ENCODE results near the gene DHPS.

DNA sequence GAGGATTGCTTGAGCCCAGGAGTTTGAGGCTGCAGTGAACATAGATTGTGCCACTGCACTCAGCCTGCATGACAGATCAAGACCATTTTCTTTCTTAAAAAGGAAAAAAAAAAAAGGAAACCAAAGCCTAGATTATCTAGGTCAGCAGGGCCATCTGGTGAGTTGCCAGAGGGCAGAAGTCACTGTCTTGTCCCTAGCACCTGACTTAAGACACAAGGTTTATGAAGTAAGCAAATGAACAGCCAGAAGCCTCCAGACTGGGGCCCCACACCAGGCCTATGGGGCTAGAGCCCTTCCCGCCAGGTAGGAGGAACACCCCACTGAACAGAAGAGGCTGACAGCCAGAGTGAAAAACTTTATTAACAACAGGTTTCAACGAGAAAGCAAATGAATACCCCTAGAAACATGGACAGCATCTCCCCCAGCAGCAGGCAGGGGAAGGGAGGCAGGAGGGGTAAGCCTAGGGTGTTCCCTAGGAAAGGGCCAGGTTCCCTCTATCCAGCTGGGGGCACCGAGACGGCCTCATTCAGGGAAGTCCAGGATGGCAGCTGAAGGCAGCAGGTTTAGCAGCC, 13.9 kb downstream of the DHPS start:
- TF ChIP-seq TAF1 (CRISPR knock-in tag; IDR thresholded peaks at IDR 0.05) (no peak), SMAD3 (CRISPR knock-in tag; IDR thresholded peaks at IDR 0.05) (no peak), POLR2A (IDR thresholded peaks at IDR 0.05; ENCODE audit: insufficient read depth in 1 of 2, low read depth in 2 of 2, low read length in 2 of 2) (no peak)
- TF ChIP-seq, protein P1, sequence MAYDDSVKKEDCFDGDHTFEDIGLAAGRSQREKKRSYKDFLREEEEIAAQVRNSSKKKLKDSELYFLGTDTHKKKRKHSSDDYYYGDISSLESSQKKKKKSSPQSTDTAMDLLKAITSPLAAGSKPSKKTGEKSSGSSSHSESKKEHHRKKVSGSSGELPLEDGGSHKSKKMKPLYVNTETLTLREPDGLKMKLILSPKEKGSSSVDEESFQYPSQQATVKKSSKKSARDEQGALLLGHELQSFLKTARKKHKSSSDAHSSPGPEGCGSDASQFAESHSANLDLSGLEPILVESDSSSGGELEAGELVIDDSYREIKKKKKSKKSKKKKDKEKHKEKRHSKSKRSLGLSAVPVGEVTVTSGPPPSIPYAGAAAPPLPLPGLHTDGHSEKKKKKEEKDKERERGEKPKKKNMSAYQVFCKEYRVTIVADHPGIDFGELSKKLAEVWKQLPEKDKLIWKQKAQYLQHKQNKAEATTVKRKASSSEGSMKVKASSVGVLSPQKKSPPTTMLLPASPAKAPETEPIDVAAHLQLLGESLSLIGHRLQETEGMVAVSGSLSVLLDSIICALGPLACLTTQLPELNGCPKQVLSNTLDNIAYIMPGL (CRISPR knock-in tag; IDR thresholded peaks at IDR 0.05; ENCODE audit: borderline replicate concordance in 1 of 2, low read depth in 1 of 2) = no peak
